ENCODE measurements around the gene FAM163B. TPM values are rescaled to one million over a fixed set of nuclear protein-coding genes. Genes with fewer than 3 reads are reported as not detected.

Gene FAM163B
- polyA plus RNA-seq, 1 of the 3 experiments (the other 2 are of a cell fraction) = 0.05 TPM

DNA sequence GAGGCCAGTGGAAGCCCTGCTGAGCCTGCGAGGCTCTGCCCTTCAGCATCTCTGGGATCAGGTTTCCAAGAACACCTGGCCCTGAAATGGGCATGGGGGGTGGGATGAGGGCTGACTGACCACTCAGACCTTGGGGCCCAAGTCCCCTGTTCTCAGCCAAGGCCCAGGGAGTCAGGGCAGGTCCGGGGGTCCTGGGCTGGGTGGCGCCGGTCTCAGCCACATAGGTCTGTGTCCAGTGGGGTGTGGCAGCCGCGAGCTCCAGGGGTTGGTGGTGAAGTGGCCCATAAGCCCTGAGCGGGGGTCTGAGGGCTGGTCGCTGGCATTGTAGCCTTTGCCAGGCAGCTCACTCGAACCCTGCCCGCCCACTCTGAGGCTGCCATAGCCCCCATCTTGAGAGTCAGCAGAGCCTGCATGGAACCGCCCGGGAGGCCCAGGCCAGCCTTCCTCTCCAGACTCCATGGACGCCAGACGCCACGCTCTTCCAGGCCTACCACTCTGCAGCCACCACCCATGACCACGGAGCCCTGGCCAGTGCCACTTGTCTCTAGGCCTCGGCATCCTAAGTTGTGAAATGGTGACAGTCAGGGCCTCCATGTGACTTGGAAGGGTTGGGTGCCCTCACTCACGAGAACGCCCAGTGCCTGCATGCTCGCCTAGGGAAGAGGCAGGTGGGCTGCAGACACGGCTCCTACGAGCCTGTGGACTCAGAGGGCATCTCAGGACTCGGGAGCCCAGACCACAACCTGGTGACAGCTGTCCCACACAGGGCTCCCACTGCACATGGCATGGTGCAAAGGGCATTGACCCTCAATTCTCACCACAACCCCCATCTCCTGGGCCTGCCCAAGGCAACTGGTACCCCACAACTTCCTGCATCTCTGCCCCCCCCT lies 20.3 kb upstream of the FAM163B start:
- CTCF ChIA-PET = interaction anchor here (0.6 to 2.2 kb wide), 5 partner anchors 42 to 115 kb away, joined by 3 to 7 read pairs (median 3); no protein-coding TSS in a partner anchor

More for the DNA sequence above, 20.3 kb upstream of the FAM163B start:
- WGBS (ENCODE audit: low lambda C conversion rate) = 56% methylated on average over 14 of the region's 23 CpGs
- Histone ChIP-seq H2AFZ (ENCODE audit: low read depth) (no peak overlapping the region), H3F3A (replicated peaks; ENCODE audit: insufficient read depth) (no peaks in the 10 kb centered on the region), H3K27ac (ENCODE audit: low read depth in 2 of 2, low read length in 1 of 2) (peak overlapping the region in 1 of 2 experiments; percentile 100; a peak in 1 of 4 replicates), H4K20me1 (ENCODE audit: insufficient read depth) (no peaks in the 10 kb centered on the region), H3K9me2 (no peaks in the 10 kb centered on the region), H3K27me3 (ENCODE audit: insufficient read depth) (peaks cover 6% of the 10 kb centered on the region; the same call in 1 of the 2 replicates), H3K9me3 (no peaks in the 10 kb centered on the region), H3K4me3 (ENCODE audit: low read depth in 2 of 2, low read length in 1 of 2) (no peak overlapping the region), H3K4me1 (ENCODE audit: control insufficient read depth in 1 of 2, insufficient read depth in 2 of 2, low read depth in 1 of 2, low read length in 1 of 2) (peaks cover 0 to 73% of the 10 kb centered on the region in 2 experiments; a peak in 2 of 4 replicates), H3K4me2 (no peak overlapping the region), H3K9ac (no peak overlapping the region), H3K36me3 (replicated peaks in 1 of 2; ENCODE audit: control insufficient read depth in 1 of 2, insufficient read depth in 2 of 2, low read length in 1 of 2) (no peaks in the 10 kb centered on the region), H3K79me2 (ENCODE audit: insufficient read depth) (no peaks in the 10 kb centered on the region)
- TF ChIP-seq RXRA (IDR thresholded peaks at IDR 0.05; ENCODE audit: borderline replicate concordance, low read depth) = no peak
- no peak for TF ChIP-seq RCOR1 (IDR thresholded peaks at IDR 0.05; ENCODE audit: low read length)
- TF ChIP-seq FOSL2 (IDR thresholded peaks at IDR 0.05; ENCODE audit: borderline replicate concordance, low read depth) = no peak
- TF ChIP-seq NFIC (IDR thresholded peaks at IDR 0.05; ENCODE audit: borderline replicate concordance) = no peak
- TF ChIP-seq RFX5 (IDR thresholded peaks at IDR 0.05; ENCODE audit: low read length) = no peak
- TF ChIP-seq, protein P1, sequence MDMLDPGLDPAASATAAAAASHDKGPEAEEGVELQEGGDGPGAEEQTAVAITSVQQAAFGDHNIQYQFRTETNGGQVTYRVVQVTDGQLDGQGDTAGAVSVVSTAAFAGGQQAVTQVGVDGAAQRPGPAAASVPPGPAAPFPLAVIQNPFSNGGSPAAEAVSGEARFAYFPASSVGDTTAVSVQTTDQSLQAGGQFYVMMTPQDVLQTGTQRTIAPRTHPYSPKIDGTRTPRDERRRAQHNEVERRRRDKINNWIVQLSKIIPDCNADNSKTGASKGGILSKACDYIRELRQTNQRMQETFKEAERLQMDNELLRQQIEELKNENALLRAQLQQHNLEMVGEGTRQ (IDR thresholded peaks at IDR 0.05; ENCODE audit: borderline replicate concordance, low read depth, low read length) = no peak
- TF ChIP-seq TCF12 (IDR thresholded peaks at IDR 0.05) = no peak
- TF ChIP-seq TEAD4 (IDR thresholded peaks at IDR 0.05; ENCODE audit: borderline replicate concordance, insufficient read depth) = no peak
- no peak for TF ChIP-seq ELF1 (IDR thresholded peaks at IDR 0.05)
- TF ChIP-seq MXI1 (IDR thresholded peaks at IDR 0.05; ENCODE audit: low read depth, low read length) = no peak
- TF ChIP-seq, protein P2, sequence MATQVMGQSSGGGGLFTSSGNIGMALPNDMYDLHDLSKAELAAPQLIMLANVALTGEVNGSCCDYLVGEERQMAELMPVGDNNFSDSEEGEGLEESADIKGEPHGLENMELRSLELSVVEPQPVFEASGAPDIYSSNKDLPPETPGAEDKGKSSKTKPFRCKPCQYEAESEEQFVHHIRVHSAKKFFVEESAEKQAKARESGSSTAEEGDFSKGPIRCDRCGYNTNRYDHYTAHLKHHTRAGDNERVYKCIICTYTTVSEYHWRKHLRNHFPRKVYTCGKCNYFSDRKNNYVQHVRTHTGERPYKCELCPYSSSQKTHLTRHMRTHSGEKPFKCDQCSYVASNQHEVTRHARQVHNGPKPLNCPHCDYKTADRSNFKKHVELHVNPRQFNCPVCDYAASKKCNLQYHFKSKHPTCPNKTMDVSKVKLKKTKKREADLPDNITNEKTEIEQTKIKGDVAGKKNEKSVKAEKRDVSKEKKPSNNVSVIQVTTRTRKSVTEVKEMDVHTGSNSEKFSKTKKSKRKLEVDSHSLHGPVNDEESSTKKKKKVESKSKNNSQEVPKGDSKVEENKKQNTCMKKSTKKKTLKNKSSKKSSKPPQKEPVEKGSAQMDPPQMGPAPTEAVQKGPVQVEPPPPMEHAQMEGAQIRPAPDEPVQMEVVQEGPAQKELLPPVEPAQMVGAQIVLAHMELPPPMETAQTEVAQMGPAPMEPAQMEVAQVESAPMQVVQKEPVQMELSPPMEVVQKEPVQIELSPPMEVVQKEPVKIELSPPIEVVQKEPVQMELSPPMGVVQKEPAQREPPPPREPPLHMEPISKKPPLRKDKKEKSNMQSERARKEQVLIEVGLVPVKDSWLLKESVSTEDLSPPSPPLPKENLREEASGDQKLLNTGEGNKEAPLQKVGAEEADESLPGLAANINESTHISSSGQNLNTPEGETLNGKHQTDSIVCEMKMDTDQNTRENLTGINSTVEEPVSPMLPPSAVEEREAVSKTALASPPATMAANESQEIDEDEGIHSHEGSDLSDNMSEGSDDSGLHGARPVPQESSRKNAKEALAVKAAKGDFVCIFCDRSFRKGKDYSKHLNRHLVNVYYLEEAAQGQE (IDR thresholded peaks at IDR 0.05; ENCODE audit: low read depth, low read length) = no peak
- no peak for TF ChIP-seq SMC3 (IDR thresholded peaks at IDR 0.05; ENCODE audit: low read depth, low read length)
- TF ChIP-seq NRF1 (IDR thresholded peaks at IDR 0.05; ENCODE audit: low read depth, low read length) = no peak
- no peak for TF ChIP-seq RAD21 (IDR thresholded peaks at IDR 0.05; ENCODE audit: low read length)
- TF ChIP-seq FOXM1 (IDR thresholded peaks at IDR 0.05; ENCODE audit: low read depth) = no peak
- TF ChIP-seq, protein P3, sequence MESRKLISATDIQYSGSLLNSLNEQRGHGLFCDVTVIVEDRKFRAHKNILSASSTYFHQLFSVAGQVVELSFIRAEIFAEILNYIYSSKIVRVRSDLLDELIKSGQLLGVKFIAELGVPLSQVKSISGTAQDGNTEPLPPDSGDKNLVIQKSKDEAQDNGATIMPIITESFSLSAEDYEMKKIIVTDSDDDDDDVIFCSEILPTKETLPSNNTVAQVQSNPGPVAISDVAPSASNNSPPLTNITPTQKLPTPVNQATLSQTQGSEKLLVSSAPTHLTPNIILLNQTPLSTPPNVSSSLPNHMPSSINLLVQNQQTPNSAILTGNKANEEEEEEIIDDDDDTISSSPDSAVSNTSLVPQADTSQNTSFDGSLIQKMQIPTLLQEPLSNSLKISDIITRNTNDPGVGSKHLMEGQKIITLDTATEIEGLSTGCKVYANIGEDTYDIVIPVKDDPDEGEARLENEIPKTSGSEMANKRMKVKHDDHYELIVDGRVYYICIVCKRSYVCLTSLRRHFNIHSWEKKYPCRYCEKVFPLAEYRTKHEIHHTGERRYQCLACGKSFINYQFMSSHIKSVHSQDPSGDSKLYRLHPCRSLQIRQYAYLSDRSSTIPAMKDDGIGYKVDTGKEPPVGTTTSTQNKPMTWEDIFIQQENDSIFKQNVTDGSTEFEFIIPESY (IDR thresholded peaks at IDR 0.05; ENCODE audit: borderline replicate concordance, low read depth) = no peak
- no peak for TF ChIP-seq EP300 (IDR thresholded peaks at IDR 0.05; ENCODE audit: borderline replicate concordance in 1 of 2, low read depth in 1 of 2, low read length in 1 of 2)
- no peak for TF ChIP-seq MEF2A (IDR thresholded peaks at IDR 0.05; ENCODE audit: borderline replicate concordance, low read depth)
- DNase-seq = no peak
- POLR2A ChIA-PET = interaction anchor here (1.1 to 16.4 kb wide), 2 partner anchors 20 to 44 kb away, joined by 3 to 261 read pairs; partner anchors contain the start of gene FAM163B

Data from SK-N-SH (cell line).